22Rv1 (cell line): Measurements from ENCODE around the gene CBX3.

Source experiments
- CTCF ChIP-seq: fragments of 450-650 bp; IDR thresholded peaks from 2 replicates; pipeline ENCODE4 v1.5.1; 2017; ENCODE audit warnings: mild to moderate bottlenecking
- ZFX ChIP-seq: fragments of 450-650 bp; IDR thresholded peaks from 2 replicates; pipeline ENCODE4 v1.6.1; 2017; ENCODE audit warnings: antibody characterized with exemption, borderline replicate concordance

- TF ChIP-seq CTCF (no peak), ZFX (no peak)
These were observed 9.0 kb upstream of the CBX3 start for GRCh38 chr7:26192485-26193087.
